HEK293T (cell line): ENCODE results near the gene CES2.
"Not testable (repeated sequence)": the region's sequence is repeated elsewhere in the genome, so short reads cannot be mapped to it uniquely, and the experiment has no call there.

Source experiments
- CTCF ChIA-PET: fragments of 350-600 bp; formaldehyde crosslinking; extraction: SDS; loops from one replicate; lab custom pipeline; 2021; ENCODE audit warnings: antibody characterized with exemption, inconsistent platforms; lab: Yijun Ruan, JAX
- POLR2A ChIA-PET: fragments of 350-600 bp; formaldehyde crosslinking; extraction: SDS; loops from one replicate; lab custom pipeline; 2020; ENCODE audit warnings: antibody characterized with exemption, inconsistent platforms; lab: Yijun Ruan, JAX
- DNase-seq: peaks from one replicate; pipeline ENCODE4 v3.0.0; 2012; ENCODE audit warnings: mixed read lengths; ENCODE audit errors: extremely low spot score
- ARNT ChIP-seq: fragments of 450-650 bp; IDR thresholded peaks from 2 replicates; pipeline ENCODE4 v1.6.1; 2017; ENCODE audit warnings: mild to moderate bottlenecking
- BHLHE40 ChIP-seq: fragments of 450-650 bp; IDR thresholded peaks from 2 replicates; pipeline ENCODE4 v1.6.1; 2016; ENCODE audit warnings: mild to moderate bottlenecking, moderate library complexity, borderline replicate concordance
- CTBP1 ChIP-seq: fragments of 450-650 bp; IDR thresholded peaks from 2 replicates; pipeline ENCODE4 v1.6.1; 2016; ENCODE audit warnings: borderline replicate concordance
- ELF4 ChIP-seq: fragments of 450-650 bp; IDR thresholded peaks from 2 replicates; pipeline ENCODE4 v1.6.1; 2017; ENCODE audit warnings: antibody characterized with exemption
- FOXA1 ChIP-seq: fragments of 450-650 bp; IDR thresholded peaks from 2 replicates; pipeline ENCODE4 v1.6.1; 2016; ENCODE audit warnings: mild to moderate bottlenecking
- FOXK2 ChIP-seq: fragments of 450-650 bp; IDR thresholded peaks from 2 replicates; pipeline ENCODE4 v1.6.1; 2016; ENCODE audit warnings: mild to moderate bottlenecking
- FOXM1 ChIP-seq: fragments of 450-650 bp; IDR thresholded peaks from 2 replicates; pipeline ENCODE4 v1.6.1; 2017; ENCODE audit warnings: mild to moderate bottlenecking, borderline replicate concordance
- HDGF ChIP-seq: fragments of 450-650 bp; IDR thresholded peaks from 2 replicates; pipeline ENCODE4 v1.6.1; 2017; ENCODE audit warnings: antibody characterized with exemption, borderline replicate concordance
- L3MBTL2 ChIP-seq: fragments of 450-650 bp; conservative IDR thresholded peaks from 2 replicates; pipeline ENCODE4 v1.6.1; 2016; ENCODE audit warnings: mild to moderate bottlenecking
- LEF1 ChIP-seq: fragments of 450-650 bp; IDR thresholded peaks from 2 replicates; pipeline ENCODE4 v1.6.1; 2017; ENCODE audit warnings: mild to moderate bottlenecking, borderline replicate concordance
- NFRKB ChIP-seq: fragments of 450-650 bp; IDR thresholded peaks from 2 replicates; pipeline ENCODE4 v1.6.1; 2016; ENCODE audit warnings: mild to moderate bottlenecking, moderate library complexity
- PKNOX1 ChIP-seq: fragments of 450-650 bp; IDR thresholded peaks from 2 replicates; pipeline ENCODE4 v1.6.1; 2016
- SP1 ChIP-seq: fragments of 450-650 bp; IDR thresholded peaks from 2 replicates; pipeline ENCODE4 v1.6.1; 2017
- SUZ12 ChIP-seq: fragments of 450-650 bp; IDR thresholded peaks from 2 replicates; pipeline ENCODE4 v1.6.1; 2016; ENCODE audit warnings: mild to moderate bottlenecking
- TARDBP ChIP-seq: fragments of 450-650 bp; IDR thresholded peaks from 2 replicates; pipeline ENCODE4 v1.6.1; 2016
- ZNF384 ChIP-seq: fragments of 450-650 bp; IDR thresholded peaks from 2 replicates; pipeline ENCODE4 v1.6.1; 2016

Gene CES2

GRCh38 chr16:66973716-66974115, 38.4 kb downstream of the CES2 start:
- CTCF ChIA-PET: no interaction called here
- no peak for DNase-seq
- POLR2A ChIA-PET: interaction anchor here (1.1 to 3.0 kb wide), 2 partner anchors 12 to 15 kb away, joined by 3 to 10 read pairs; partner anchors contain the start of gene CES3
- TF ChIP-seq BHLHE40 (no peak), L3MBTL2 (no peak), NFRKB (no peak), FOXA1 (no peak), LEF1 (no peak), CTBP1 (no peak), FOXM1 (no peak), PKNOX1 (no peak), ELF4 (no peak), FOXK2 (no peak), ZNF384 (no peak), HDGF (no peak), TARDBP (no peak), ARNT (no peak), SP1 (no peak), SUZ12 (no peak)

- POLR2A ChIA-PET: interaction anchor here (3.0 kb wide), 1 partner anchor 13 kb away, joined by 10 read pairs; the partner anchor contains the start of gene CES3
- DNase-seq: not testable (repeated sequence)
- CTCF ChIA-PET: interaction anchor here (2.5 kb wide), 1 partner anchor 181 kb away, joined by 10 read pairs; no protein-coding TSS in a partner anchor
These were observed 39.0 kb downstream of the CES2 start for GRCh38 chr16:66974156-66974931.

GRCh38 chr16:66974932-66975246, 39.6 kb downstream of the CES2 start:
- CTCF ChIA-PET: interaction anchor here (2.5 kb wide), 1 partner anchor 180 kb away, joined by 10 read pairs; no protein-coding TSS in a partner anchor
- DNase-seq, POLR2A ChIA-PET: not testable (repeated sequence)

- TF ChIP-seq TARDBP: no peak
- TF ChIP-seq FOXA1: no peak
- no peak for TF ChIP-seq FOXK2
- no peak for TF ChIP-seq PKNOX1
- TF ChIP-seq ZNF384: no peak
- no peak for TF ChIP-seq BHLHE40
- TF ChIP-seq ELF4: no peak
- TF ChIP-seq HDGF: no peak
- no peak for TF ChIP-seq ARNT
- ChIA-PET POLR2A (interaction anchor here (0.6 to 0.9 kb wide), 2 partner anchors 15 to 44 kb away, joined by 3 read pairs; no protein-coding TSS in a partner anchor), CTCF (interaction anchor here (0.7 to 2.5 kb wide), 2 partner anchors 14 to 180 kb away, joined by 3 to 10 read pairs; partner anchors contain the start of gene CES3)
- DNase-seq: no peak
These were observed 40.1 kb downstream of the CES2 start for GRCh38 chr16:66975302-66975893.

GRCh38 chr16:66976746-66977145, 41.4 kb downstream of the CES2 start:
- ChIA-PET POLR2A (no interaction called here), CTCF (interaction anchor here (0.6 to 2.5 kb wide), 2 partner anchors 42 to 178 kb away, joined by 3 to 10 read pairs; no protein-coding TSS in a partner anchor)
- no peak for DNase-seq
- TF ChIP-seq NFRKB (no peak), SP1 (no peak), L3MBTL2 (no peak), LEF1 (no peak), ARNT (no peak), BHLHE40 (no peak), CTBP1 (no peak), SUZ12 (no peak), HDGF (no peak), ZNF384 (no peak), FOXA1 (no peak), FOXK2 (no peak), PKNOX1 (no peak), TARDBP (no peak), ELF4 (no peak), FOXM1 (no peak)

- peak; percentile 86 for DNase-seq
- POLR2A ChIA-PET: no interaction called here
- CTCF ChIA-PET: interaction anchor here (0.6 to 1.7 kb wide), 4 partner anchors 17 to 322 kb away, joined by 3 to 7 read pairs (median 4); partner anchors contain the start of gene CES3
- TF ChIP-seq NFRKB (no peak), FOXK2 (no peak), ARNT (no peak), CTBP1 (no peak), LEF1 (no peak), ZNF384 (no peak), BHLHE40 (no peak), L3MBTL2 (no peak)
These were observed 42.2 kb downstream of the CES2 start for GRCh38 chr16:66977341-66978113.
